ENCODE data around the gene PDCD1.
A peak's percentile ranks its signal among the peaks of the same experiment; 100 is the strongest.

The PDCD1 gene

GRCh38 chr2:241865416-241865956, 6.8 kb upstream of the PDCD1 start:
- no peak for DNase-seq (ENCODE audit: low spot score)

DNA sequence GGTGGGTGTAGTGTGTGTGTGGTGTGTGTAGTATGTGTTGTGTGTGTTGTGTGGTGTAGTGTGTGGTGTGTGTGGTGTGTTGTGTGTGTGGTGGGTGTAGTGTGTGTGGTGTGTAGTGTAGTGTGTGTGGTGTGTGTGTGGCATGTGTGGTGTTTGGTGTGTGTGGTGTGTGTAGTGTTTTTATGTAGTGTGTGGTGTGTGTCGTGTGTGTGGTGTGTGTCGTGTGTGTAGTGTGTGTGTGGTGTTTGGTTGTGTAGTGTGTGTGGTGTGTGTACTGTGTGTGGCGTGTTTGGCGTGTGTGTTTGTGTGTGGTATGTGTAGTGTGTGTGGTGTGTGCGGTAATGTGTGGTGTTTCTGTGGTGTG, 6.1 kb upstream of the PDCD1 start:
- DNase-seq (ENCODE audit: low spot score) = no peak

DNA sequence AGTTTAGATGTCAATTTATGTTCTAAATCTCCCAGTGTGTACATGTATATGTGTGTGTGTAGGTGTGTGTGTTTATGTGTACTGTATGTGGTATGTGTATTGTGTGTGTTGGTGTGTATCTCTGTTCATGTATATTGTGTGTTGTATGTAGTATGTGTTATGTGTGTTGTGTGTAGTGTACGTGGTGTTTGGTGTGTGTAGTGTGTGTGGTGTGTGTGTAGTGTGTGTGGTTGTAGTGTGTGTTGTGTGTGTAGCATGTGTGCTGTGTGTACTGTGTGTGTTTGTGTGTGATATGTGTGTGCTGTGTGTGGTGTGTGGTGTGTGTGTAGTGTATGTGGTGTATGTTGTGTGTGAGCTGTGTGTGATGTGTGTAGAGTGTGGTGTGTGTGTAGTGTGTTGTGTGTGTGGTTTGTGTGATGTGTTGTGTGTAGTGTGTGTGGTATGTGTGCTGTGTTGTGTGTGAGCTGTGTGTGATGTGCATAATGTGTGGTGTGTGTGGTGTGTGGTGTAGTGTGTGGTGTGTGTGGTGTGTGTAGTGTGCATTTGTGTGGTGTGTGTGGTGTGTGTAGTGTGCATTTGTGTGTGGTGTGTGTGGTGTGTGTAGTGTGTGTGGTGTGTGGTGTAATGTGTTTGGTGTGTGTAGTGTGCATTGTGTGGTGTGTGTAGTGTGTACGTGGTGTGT, 5.6 kb upstream of the PDCD1 start:
- no peak for DNase-seq (ENCODE audit: low spot score)

- DNase-seq (ENCODE audit: low spot score) = peak; percentile 37
Measured at GRCh38 chr2:241863536-241863954, 4.9 kb upstream of the PDCD1 start.

- no peak for DNase-seq (ENCODE audit: low spot score)
Measured at GRCh38 chr2:241862775-241863535, 4.3 kb upstream of the PDCD1 start.

DNA sequence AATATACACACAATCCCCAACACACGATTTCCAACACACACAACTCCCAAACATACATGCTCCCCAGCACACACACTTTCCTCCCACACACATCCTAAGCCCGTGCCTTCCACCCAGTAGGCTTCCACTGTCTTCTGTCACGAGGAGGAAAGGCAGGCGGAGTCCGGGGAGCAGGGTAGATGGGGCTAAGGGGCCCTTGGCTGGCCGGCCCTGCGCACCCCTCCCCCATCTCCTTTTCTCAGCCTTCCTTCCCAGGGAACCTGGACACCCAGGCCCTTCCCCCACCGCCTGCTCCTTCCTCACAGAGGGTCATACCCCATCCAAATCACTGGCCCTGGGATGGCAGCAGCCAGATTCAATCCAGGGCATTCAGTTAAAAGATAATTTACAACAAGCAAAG, 3.4 kb upstream of the PDCD1 start:
- DNase-seq (ENCODE audit: low spot score) = no peak

DNA sequence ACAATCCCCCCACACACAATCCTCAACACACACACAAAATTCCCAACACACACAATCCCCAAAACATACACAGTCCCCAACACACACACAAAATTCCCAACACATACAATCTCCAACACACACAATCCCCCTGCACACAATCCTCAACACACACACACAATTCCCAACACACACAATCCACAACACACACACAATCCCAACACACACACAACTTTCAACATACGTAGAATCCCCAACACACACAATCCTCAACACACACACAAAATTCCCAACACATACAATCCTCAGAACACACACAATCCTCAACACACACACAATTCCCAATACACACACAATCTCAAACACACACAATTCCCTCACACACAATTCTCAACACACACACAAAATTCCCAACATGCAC, 2.6 kb upstream of the PDCD1 start:
- no peak for DNase-seq (ENCODE audit: low spot score)

DNA sequence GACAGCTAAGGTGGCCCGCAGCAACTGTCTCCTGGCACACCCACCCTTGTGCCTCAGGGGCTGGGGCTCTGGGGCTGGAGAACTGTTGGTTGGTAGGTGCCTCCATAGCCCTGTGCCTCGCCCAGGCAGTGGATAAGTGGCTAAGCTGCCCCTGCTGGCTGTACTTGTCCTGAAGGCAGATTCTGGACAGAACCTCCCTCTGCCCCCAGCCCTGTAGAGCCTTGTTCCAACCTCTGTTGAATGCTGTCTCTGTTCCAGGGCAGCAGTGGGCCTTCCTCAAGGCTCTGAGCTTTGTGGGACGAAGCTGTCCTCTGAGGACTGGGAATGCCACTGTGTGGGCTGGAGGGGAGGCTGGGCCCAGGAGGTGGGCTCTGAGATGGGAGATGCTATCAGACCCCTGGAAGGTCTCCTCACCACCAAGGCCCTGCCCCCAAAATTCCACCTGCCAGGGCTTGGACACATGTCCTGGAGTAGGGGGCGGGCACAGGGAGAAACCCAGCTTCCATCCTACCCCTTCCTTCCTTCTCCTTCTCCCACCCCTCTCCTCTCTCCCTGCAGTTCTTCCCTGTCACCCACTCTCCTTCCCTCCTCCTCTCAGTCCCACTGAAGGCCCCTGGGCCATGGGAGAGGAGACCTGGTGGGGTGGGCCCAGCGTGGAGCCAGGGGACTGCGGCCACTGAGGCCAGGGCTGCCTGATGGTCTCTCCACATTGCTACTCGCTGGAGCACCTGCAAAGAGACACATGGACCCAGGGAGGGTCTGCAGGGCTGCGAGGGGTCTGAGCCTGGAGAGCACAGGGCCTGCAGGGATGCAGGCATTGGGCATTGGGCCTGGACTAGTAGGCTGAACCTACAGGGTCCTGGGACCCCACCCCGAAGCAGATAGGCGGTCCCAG, 1.7 kb upstream of the PDCD1 start:
- no peak for DNase-seq (ENCODE audit: low spot score)

GRCh38 chr2:241859436-241860183, 916 bp upstream of the PDCD1 start:
- DNase-seq (ENCODE audit: low spot score) = peak; percentile 67

DNA sequence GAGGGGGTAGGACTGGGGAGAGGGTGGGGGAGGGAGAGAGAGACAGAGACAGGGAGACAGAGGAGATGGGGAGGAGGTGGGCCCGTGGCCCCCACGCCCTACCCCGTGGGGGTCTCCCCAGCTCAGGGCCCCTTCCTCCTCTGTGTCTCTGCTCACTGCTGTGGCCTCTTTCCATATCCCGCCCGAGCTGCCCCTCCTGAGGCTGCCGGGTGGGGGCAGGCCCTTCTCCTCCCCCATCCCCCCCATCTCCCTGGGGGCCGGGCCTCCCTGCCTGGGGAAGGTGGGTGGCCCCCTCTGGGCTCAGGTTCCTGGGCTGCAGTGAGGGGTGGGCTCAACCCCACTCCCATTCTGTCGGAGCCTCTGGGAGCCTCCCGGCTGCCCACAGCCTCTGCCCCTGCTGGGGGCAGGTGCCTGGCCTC, 332 bp upstream of the PDCD1 start:
- no peak for DNase-seq (ENCODE audit: low spot score)

- DNase-seq (ENCODE audit: low spot score) = no peak
Measured at GRCh38 chr2:241857572-241858121, 1.0 kb downstream of the PDCD1 start.

GRCh38 chr2:241857041-241857541, 1.6 kb downstream of the PDCD1 start:
- no peak for DNase-seq (ENCODE audit: low spot score)

DNA sequence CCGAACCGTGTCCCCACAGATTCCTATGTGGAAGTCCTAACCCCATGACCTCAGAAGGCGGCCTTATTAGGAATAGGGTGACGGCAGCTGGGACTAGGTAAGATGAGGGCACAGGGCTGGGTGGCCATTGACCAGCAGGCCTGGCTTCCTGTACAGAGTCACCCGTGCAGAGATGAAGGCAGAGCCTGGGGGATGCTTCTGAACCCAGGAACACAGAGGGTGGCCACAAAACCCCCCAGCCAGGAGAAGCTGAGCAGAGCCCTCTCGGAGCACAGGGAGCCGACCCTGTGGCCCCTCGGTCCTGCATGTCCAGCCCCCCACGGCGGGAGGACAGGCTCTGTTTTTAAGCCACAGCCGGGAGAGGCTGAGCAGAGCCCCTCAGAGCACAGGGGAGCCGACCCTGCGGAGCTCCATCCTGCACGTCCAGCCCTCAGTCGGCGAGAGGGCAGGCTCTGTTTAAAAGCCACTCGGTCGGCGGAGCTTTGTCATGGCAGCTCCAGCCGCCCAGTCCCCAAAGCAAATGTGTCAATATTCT, 2.7 kb downstream of the PDCD1 start:
- DNase-seq (ENCODE audit: low spot score) = no peak

GRCh38 chr2:241855245-241855887, 3.3 kb downstream of the PDCD1 start:
- DNase-seq (ENCODE audit: low spot score) = no peak

- DNase-seq (ENCODE audit: low spot score) = no peak
Measured at GRCh38 chr2:241854342-241855244, 4.1 kb downstream of the PDCD1 start.

GRCh38 chr2:241853651-241854341, 4.9 kb downstream of the PDCD1 start:
- peak; percentile 69 for DNase-seq (ENCODE audit: low spot score)

DNA sequence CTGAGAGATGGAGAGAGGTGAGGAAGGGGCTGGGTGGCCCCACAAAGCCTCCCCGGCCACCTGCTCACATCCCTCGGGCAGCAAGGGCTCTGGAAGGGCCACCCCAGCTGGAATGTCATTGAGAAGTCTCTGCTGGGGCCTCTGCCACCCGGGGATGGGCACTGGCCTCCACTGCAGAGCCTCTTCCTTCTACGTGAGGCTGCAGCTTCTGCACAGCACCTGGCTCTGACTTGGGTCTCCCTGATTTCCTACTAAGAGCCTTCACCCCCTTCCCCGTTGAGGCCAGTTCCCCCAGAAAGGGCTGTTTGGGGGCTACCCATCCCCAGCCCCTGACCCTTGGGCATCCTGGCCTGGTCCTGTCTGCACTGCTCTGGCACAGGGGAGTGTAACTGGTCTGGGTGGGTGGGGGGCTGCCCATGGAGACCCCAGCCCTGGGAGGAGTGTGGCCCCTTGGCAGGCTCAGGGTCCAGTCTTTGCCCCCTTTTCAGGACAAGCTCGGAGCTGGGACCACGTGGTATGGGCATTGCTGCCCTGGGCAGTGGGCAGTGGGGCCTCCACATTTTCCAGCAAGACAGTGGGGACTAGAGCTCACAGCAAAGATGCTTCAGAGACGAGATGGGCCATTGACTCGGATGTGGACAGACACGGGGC, 5.6 kb downstream of the PDCD1 start:
- no peak for DNase-seq (ENCODE audit: low spot score)

Data from AG08395 (cell line).